Loucy (cell line): Measurements from ENCODE around the gene MAB21L3.

Source experiments
- H2AFZ ChIP-seq: fragments of 200-600 bp; sonication (generic); 2 replicates; pipeline ENCODE4 v1.6.0; 2016; ENCODE audit warnings: antibody characterized with exemption, mild to moderate bottlenecking, low read length, moderate library complexity
- H3F3A ChIP-seq: fragments of 200-600 bp; 2 replicates; pipeline ENCODE4 v1.6.0; 2016; ENCODE audit warnings: antibody characterized with exemption, low read depth, mild to moderate bottlenecking
- H3K27me3 ChIP-seq: fragments of 200-600 bp; sonication (generic); 2 replicates; pipeline ENCODE4 v1.6.1; 2014; ENCODE audit warnings: low read length, mild to moderate bottlenecking; ENCODE audit not compliant: insufficient read depth, poor library complexity, severe bottlenecking
- H3K36me3 ChIP-seq: fragments of 200-600 bp; sonication (generic); 2 replicates; pipeline ENCODE4 v1.6.1; 2016; ENCODE audit warnings: low read length; ENCODE audit not compliant: insufficient read depth
- H3K4me1 ChIP-seq: fragments of 200-600 bp; sonication (generic); 2 replicates; pipeline ENCODE4 v1.5.1; 2014; ENCODE audit warnings: low read length, mild to moderate bottlenecking; ENCODE audit not compliant: insufficient read depth, poor library complexity, severe bottlenecking
- H3K4me2 ChIP-seq: fragments of 200-600 bp; sonication (generic); 2 replicates; pipeline ENCODE4 v1.6.0; 2014; ENCODE audit warnings: antibody characterized with exemption, low read length, low read depth, mild to moderate bottlenecking; ENCODE audit not compliant: poor library complexity, severe bottlenecking
- H3K4me3 ChIP-seq: fragments of 200-600 bp; sonication (generic); 2 replicates; pipeline ENCODE4 v1.5.1; 2014; ENCODE audit warnings: low read length, mild to moderate bottlenecking, mixed read lengths; ENCODE audit not compliant: poor library complexity, severe bottlenecking
- H3K79me2 ChIP-seq: fragments of 200-600 bp; sonication (generic); 2 replicates; pipeline ENCODE4 v1.6.1; 2014; ENCODE audit warnings: low read length; ENCODE audit not compliant: insufficient read depth
- H3K9ac ChIP-seq: fragments of 200-600 bp; sonication (generic); 2 replicates; pipeline ENCODE4 v1.6.0; 2014; ENCODE audit warnings: mild to moderate bottlenecking, low read depth, low read length, moderate library complexity; ENCODE audit not compliant: poor library complexity, severe bottlenecking
- H3K9me2 ChIP-seq: fragments of 200-600 bp; sonication (generic); replicated peaks from 2 replicates; pipeline ENCODE4 v1.6.1; 2016; ENCODE audit warnings: low read depth, low read length, mixed read lengths
- H3K9me3 ChIP-seq: fragments of 200-600 bp; sonication (generic); 2 replicates; pipeline ENCODE4 v1.6.1; 2014; ENCODE audit warnings: mild to moderate bottlenecking, antibody characterized with exemption, low read length, low read depth; ENCODE audit not compliant: insufficient read depth
- H4K20me1 ChIP-seq: fragments of 200-600 bp; sonication (generic); 2 replicates; pipeline ENCODE4 v1.6.0; 2014; ENCODE audit warnings: antibody characterized with exemption, low read length, mild to moderate bottlenecking; ENCODE audit not compliant: insufficient read depth, poor library complexity, severe bottlenecking
- EZH2phosphoT487 ChIP-seq: fragments of 200-600 bp; IDR thresholded peaks from 2 replicates; pipeline ENCODE4 v1.6.1; 2018; ENCODE audit warnings: antibody characterized with exemption, mild to moderate bottlenecking, moderate library complexity, borderline replicate concordance
- TF ChIP-seq, protein P1 (sequence below): fragments of 200-600 bp; sonication (generic); conservative IDR thresholded peaks from 2 replicates; pipeline ENCODE4 v1.5.1; 2014; ENCODE audit warnings: mild to moderate bottlenecking, antibody characterized with exemption, low read length

MAB21L3 gene

DNA sequence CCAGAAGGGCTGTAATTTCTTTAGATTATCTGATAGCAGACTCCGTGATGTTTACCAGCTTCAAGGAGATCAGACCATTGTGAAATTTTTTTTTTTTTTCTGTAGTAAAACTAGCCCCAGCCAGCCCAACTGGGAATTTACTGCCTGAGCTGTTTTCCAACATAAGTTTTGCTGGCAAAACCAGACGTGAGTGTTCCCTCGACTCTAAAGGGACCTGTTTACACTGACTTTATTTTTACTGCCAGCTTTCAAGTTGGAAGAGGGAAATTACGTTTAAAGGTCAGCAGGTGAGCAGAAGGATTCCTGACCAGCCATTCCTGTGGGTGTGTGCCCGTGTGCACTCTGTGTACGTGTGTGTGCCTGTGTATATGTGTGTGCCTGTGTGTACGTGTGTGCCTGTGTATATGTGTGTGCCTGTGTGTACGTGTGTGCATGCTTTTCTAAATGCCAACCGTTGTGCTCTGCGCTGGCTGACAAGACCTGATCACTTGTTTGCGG, 374 bp downstream of the MAB21L3 start:
- H3K36me3 ChIP-seq, result no peaks in the 10 kb centered on the region
- TF ChIP-seq, protein P1, sequence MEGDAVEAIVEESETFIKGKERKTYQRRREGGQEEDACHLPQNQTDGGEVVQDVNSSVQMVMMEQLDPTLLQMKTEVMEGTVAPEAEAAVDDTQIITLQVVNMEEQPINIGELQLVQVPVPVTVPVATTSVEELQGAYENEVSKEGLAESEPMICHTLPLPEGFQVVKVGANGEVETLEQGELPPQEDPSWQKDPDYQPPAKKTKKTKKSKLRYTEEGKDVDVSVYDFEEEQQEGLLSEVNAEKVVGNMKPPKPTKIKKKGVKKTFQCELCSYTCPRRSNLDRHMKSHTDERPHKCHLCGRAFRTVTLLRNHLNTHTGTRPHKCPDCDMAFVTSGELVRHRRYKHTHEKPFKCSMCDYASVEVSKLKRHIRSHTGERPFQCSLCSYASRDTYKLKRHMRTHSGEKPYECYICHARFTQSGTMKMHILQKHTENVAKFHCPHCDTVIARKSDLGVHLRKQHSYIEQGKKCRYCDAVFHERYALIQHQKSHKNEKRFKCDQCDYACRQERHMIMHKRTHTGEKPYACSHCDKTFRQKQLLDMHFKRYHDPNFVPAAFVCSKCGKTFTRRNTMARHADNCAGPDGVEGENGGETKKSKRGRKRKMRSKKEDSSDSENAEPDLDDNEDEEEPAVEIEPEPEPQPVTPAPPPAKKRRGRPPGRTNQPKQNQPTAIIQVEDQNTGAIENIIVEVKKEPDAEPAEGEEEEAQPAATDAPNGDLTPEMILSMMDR, result no peak
- no peak for TF ChIP-seq EZH2phosphoT487
- H3K4me3 ChIP-seq, result no peak overlapping the region
- H3F3A ChIP-seq, result no peaks in the 10 kb centered on the region
- H3K9ac ChIP-seq, result no peak overlapping the region
- H3K27me3 ChIP-seq, result no peaks in the 10 kb centered on the region
- no peak overlapping the region for H2AFZ ChIP-seq
- H4K20me1 ChIP-seq, result no peaks in the 10 kb centered on the region
- H3K4me1 ChIP-seq, result no peaks in the 10 kb centered on the region
- no peak overlapping the region for H3K4me2 ChIP-seq
- H3K9me2 ChIP-seq, result no peaks in the 10 kb centered on the region
- H3K9me3 ChIP-seq, result no peaks in the 10 kb centered on the region
- H3K79me2 ChIP-seq, result no peaks in the 10 kb centered on the region

DNA sequence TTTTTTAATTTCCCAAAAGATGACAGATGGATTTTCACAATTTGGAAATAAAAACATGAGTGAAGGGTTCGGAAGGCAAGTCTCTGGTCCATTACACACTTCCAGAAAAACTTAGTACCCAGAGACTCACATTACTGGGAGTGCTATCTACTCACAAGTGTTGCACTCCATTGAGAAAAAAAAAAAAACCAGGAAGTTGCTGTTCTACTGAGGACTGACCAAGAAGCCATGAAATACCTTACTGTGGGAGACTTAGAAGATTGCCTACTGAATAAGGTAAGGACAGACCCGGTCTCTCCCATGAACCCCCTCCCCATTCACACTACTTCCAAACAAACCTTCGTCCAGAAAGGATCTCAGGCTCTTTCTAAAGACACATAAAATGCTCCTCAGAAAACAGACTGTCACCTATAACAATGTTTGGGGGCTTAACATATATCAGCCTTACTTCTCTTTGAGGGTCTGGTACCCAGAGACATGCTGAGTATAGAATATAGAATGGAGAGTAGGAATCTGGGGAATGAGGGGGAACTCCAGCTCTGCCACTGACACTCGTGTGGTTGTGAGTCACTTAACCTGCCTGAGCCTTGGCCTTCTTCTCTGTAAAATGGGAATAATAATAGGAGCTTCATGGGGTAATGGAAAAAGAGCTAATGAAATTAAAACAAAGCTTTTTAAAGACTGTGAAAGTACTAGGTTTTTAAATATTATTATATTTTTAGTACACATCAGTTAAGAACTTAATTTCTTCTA, 1.4 kb downstream of the MAB21L3 start:
- Histone ChIP-seq H3K4me2 (no peak overlapping the region), H3K36me3 (no peaks in the 10 kb centered on the region), H3K27me3 (no peaks in the 10 kb centered on the region), H4K20me1 (no peaks in the 10 kb centered on the region), H3K9me3 (no peaks in the 10 kb centered on the region), H3K9me2 (no peaks in the 10 kb centered on the region), H3K9ac (no peak overlapping the region), H3K4me1 (no peaks in the 10 kb centered on the region), H3K4me3 (no peak overlapping the region), H3F3A (no peaks in the 10 kb centered on the region), H2AFZ (no peak overlapping the region), H3K79me2 (no peaks in the 10 kb centered on the region)
- TF ChIP-seq, protein P1, result no peak
- no peak for TF ChIP-seq EZH2phosphoT487

DNA sequence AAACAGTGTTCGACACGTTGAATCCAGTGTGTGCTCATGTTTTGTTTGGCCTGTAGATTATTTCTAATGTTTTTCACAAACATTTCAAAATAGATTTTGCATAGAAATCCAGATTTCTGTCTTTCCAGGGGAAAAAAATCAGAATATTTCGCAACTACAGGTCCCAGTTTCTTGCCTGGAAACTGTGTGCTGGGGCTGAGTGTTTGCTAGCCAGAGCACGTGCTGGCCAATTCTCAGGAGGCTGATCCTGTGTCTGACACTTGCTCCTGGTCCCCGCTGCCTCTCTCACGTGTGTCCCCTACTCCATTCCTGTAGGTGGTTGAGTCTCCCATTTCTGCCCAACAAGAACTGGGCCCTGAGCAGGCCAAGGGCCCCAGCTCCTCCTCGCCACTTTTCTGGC, 2.4 kb downstream of the MAB21L3 start:
- Histone ChIP-seq H3K27me3 (no peaks in the 10 kb centered on the region), H3K4me3 (no peak overlapping the region), H3K4me1 (no peaks in the 10 kb centered on the region), H4K20me1 (no peaks in the 10 kb centered on the region), H3K36me3 (no peaks in the 10 kb centered on the region), H3F3A (no peaks in the 10 kb centered on the region), H3K9ac (no peak overlapping the region), H2AFZ (no peak overlapping the region), H3K79me2 (no peaks in the 10 kb centered on the region), H3K9me3 (no peaks in the 10 kb centered on the region), H3K9me2 (no peaks in the 10 kb centered on the region), H3K4me2 (no peak overlapping the region)
- TF ChIP-seq EZH2phosphoT487, result no peak
- TF ChIP-seq, protein P1, result no peak
